A673 (cell line): ENCODE results near the gene NCBP2L. TPM values are rescaled to one million over a fixed set of nuclear protein-coding genes. Genes with fewer than 3 reads are reported as not detected.

Source experiments
- BruUV-seq: library from RNA; stranded (reverse); fragments of 400-500 nt; replicated peaks from 2 replicates; lab custom pipeline; 2021; lab: Mats Ljungman, UMichigan
- CTCF ChIA-PET: fragments of 300-600 bp; sonication (Branson Sonifier 250); formaldehyde crosslinking; loops from one replicate; lab custom pipeline; 2022; ENCODE audit warnings: antibody characterized with exemption; lab: Charles Lee
- POLR2A ChIA-PET: fragments of 300-600 bp; sonication (Branson Sonifier 250); formaldehyde crosslinking; loops from one replicate; lab custom pipeline; 2022; ENCODE audit warnings: antibody characterized with exemption; ENCODE audit not compliant: low non-redundant PET; lab: Charles Lee
- DNase-seq: peaks from one replicate; pipeline ENCODE4 v3.0.0-alpha.2; 2015; ENCODE audit warnings: low spot score
- H3K27ac ChIP-seq: fragments of 200-600 bp; sonication (generic); 2 replicates; pipeline ENCODE4 v1.5.1; 2016; ENCODE audit warnings: mixed run types, low read depth, mild to moderate bottlenecking, mixed read lengths, antibody characterized with exemption, low read length; ENCODE audit not compliant: poor library complexity, severe bottlenecking
- H3K27me3 ChIP-seq: fragments of 200-600 bp; sonication (generic); replicated peaks from 2 replicates; pipeline ENCODE4 v1.6.1; 2017; ENCODE audit warnings: mixed run types, low read depth, mild to moderate bottlenecking, mixed read lengths, antibody characterized with exemption, low read length; ENCODE audit not compliant: insufficient read depth, poor library complexity
- H3K36me3 ChIP-seq: fragments of 200-600 bp; sonication (generic); 2 replicates; pipeline ENCODE4 v1.6.1; 2016; ENCODE audit warnings: mixed run types, mild to moderate bottlenecking, mixed read lengths, antibody characterized with exemption, low read length; ENCODE audit not compliant: insufficient read depth, poor library complexity, severe bottlenecking
- H3K4me1 ChIP-seq: fragments of 200-600 bp; sonication (generic); 2 replicates; pipeline ENCODE4 v1.6.1; 2017; ENCODE audit warnings: mixed run types, mild to moderate bottlenecking, mixed read lengths, antibody characterized with exemption, low read length; ENCODE audit not compliant: insufficient read depth, poor library complexity, severe bottlenecking
- H3K4me3 ChIP-seq: fragments of 200-600 bp; sonication (generic); 2 replicates; pipeline ENCODE4 v1.5.1; 2016; ENCODE audit warnings: low read depth, mixed run types, mild to moderate bottlenecking, mixed read lengths, low read length; ENCODE audit not compliant: poor library complexity, severe bottlenecking
- H3K9me3 ChIP-seq: fragments of 200-600 bp; sonication (generic); 2 replicates; pipeline ENCODE4 v1.6.1; 2016; ENCODE audit warnings: mixed run types, low read depth, mild to moderate bottlenecking, mixed read lengths, antibody characterized with exemption, low read length; ENCODE audit not compliant: poor library complexity, severe bottlenecking
- EZH2 ChIP-seq: fragments of 200-600 bp; sonication (generic); IDR thresholded peaks from 2 replicates; pipeline ENCODE4 v1.6.1; 2017; ENCODE audit warnings: borderline replicate concordance, low read depth, mild to moderate bottlenecking, mixed read lengths, antibody characterized with exemption, low read length; ENCODE audit not compliant: poor library complexity, severe bottlenecking
- intact Hi-C: fragments of 100-400 bp; cut with micrococcal nuclease; formaldehyde crosslinking; loops from one replicate; pipeline ENCODE4 v1.10.0; 2022; ENCODE audit not compliant: unreplicated experiment
- total RNA-seq: library from RNA; stranded (reverse); gene quantifications from 2 replicates; pipeline ENCODE4 v1.2.3, GENCODE V29; 2021
- TF ChIP-seq, protein P1 (sequence below): fragments of 300-800, 200-600 bp; sonication (generic); conservative IDR thresholded peaks from 2 replicates; pipeline ENCODE4 v1.5.1; 2017; ENCODE audit warnings: low read depth, mild to moderate bottlenecking, antibody characterized with exemption, low read length, moderate library complexity, mixed read lengths

The NCBP2L gene
- total RNA-seq, 1 experiment from 2014 or later = not detected

DNA sequence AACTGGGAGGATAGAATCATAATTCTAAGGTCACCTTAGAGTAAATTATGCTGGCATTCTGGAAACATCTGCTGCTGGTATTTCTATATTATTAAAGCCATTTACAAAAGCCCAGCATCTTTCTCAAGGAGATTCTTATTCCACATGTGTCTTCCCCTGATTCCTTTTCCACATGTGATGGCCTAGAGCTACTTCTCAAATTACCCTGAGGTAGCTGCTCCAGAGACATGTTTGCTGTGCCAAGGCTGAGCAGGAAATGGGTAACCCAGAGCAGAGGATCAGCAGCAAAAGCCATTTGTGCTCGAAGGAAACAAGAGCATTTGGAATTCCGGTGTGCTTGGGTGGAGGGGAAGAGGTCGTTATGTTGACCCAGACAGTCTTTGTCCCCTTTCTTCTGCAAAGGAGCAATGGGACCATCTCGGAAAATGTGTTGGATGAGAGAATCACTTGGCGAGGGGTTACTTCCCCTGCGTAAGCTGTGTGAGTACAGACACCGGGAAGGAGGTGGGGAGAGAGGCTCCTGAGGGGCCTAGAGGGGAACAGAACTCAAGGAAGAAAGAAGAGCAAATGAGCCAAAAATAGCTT, 26.6 kb upstream of the NCBP2L start:
- POLR2A ChIA-PET = no interaction called here
- peaks cover 5% of the 10 kb centered on the region for H3K4me1 ChIP-seq
- intact Hi-C loops = no loop called here
- H3K27ac ChIP-seq = no peak overlapping the region
- H3K36me3 ChIP-seq = no peaks in the 10 kb centered on the region
- no TSS peak for BruUV-seq
- no peak for DNase-seq
- H3K4me3 ChIP-seq = no peak overlapping the region
- no peaks in the 10 kb centered on the region for H3K27me3 ChIP-seq
- no peak for TF ChIP-seq EZH2
- TF ChIP-seq, protein P1, sequence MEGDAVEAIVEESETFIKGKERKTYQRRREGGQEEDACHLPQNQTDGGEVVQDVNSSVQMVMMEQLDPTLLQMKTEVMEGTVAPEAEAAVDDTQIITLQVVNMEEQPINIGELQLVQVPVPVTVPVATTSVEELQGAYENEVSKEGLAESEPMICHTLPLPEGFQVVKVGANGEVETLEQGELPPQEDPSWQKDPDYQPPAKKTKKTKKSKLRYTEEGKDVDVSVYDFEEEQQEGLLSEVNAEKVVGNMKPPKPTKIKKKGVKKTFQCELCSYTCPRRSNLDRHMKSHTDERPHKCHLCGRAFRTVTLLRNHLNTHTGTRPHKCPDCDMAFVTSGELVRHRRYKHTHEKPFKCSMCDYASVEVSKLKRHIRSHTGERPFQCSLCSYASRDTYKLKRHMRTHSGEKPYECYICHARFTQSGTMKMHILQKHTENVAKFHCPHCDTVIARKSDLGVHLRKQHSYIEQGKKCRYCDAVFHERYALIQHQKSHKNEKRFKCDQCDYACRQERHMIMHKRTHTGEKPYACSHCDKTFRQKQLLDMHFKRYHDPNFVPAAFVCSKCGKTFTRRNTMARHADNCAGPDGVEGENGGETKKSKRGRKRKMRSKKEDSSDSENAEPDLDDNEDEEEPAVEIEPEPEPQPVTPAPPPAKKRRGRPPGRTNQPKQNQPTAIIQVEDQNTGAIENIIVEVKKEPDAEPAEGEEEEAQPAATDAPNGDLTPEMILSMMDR = no peak
- CTCF ChIA-PET = no interaction called here
- H3K9me3 ChIP-seq = no peaks in the 10 kb centered on the region

DNA sequence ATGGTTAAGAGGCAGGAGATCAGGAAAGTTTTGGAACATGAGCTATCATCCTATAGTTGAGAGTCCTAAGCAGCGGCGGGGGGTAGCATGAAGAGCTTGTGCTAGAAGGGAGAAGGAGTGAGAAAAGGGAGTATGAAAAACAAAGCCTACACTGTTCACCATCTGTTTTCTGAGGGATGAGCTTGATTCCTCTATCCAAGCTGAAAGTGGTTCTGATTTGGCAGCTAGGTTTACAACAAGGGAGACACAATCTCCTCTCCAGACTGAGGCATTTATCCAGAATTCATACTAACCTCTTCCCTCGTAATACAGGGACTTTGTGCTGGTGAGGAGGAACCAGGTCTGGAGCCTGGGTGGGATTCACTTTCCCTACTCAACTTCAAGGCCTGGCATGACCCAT, 25.5 kb upstream of the NCBP2L start:
- DNase-seq = no peak
- H3K4me3 ChIP-seq = no peak overlapping the region
- BruUV-seq = no TSS peak
- H3K36me3 ChIP-seq = no peaks in the 10 kb centered on the region
- no peaks in the 10 kb centered on the region for H3K9me3 ChIP-seq
- H3K27ac ChIP-seq = no peak overlapping the region
- ChIA-PET POLR2A (no interaction called here), CTCF (no interaction called here)
- H3K27me3 ChIP-seq = no peaks in the 10 kb centered on the region
- no peak for TF ChIP-seq EZH2
- TF ChIP-seq, protein P1 = no peak
- intact Hi-C loops = no loop called here
- H3K4me1 ChIP-seq = peaks cover 5% of the 10 kb centered on the region

DNA sequence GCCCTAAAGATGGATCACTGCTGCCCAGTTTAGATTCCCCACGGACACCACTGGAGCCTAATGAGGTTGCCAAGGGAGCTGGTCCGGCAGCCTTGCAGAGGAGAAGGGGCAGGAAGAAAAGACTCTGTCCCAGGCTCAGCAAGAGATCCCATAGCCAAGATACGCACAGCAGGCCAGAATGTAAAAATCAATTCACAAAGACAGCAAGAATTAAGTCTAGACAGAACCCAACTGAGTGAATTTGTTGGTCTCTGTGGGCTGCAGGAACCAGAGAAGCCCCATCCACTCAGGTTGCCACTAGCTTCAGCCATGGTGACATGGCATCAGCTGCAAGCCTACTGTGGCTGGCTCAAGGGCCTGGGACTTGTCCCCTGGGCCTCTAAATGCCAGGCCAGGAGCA, 24.8 kb upstream of the NCBP2L start:
- Histone ChIP-seq H3K9me3 (no peaks in the 10 kb centered on the region), H3K27ac (no peak overlapping the region), H3K27me3 (no peaks in the 10 kb centered on the region), H3K4me1 (peaks cover 5% of the 10 kb centered on the region), H3K4me3 (no peak overlapping the region), H3K36me3 (no peaks in the 10 kb centered on the region)
- ChIA-PET CTCF (no interaction called here), POLR2A (no interaction called here)
- no TSS peak for BruUV-seq
- DNase-seq = no peak
- TF ChIP-seq, protein P1 = no peak
- no peak for TF ChIP-seq EZH2
- intact Hi-C loops = no loop called here
